ENCODE results near the gene POR.

POR gene

GRCh38 chr7:75981203-75981452 is 66.2 kb downstream of the POR start:
- no peak for TF ChIP-seq CTCF (IDR thresholded peaks at IDR 0.05; ENCODE audit: insufficient read depth, low read depth, low read length, missing control alignments)
- no peak for DNase-seq (ENCODE audit: low read depth)
- H3K4me3 ChIP-seq (ENCODE audit: low read depth, low read length): no peak overlapping the region

GRCh38 chr7:75981453-75982305 is 66.7 kb downstream of the POR start:
- H3K4me3 ChIP-seq (ENCODE audit: low read depth, low read length): no peak overlapping the region
- no peak for DNase-seq (ENCODE audit: low read depth)
- no peak for TF ChIP-seq CTCF (IDR thresholded peaks at IDR 0.05; ENCODE audit: insufficient read depth, low read depth, low read length, missing control alignments)

- TF ChIP-seq CTCF (IDR thresholded peaks at IDR 0.05; ENCODE audit: insufficient read depth, low read depth, low read length, missing control alignments): no peak
- no peak overlapping the region for H3K4me3 ChIP-seq (ENCODE audit: low read depth, low read length)
- no peak for DNase-seq (ENCODE audit: low read depth)
Measured at GRCh38 chr7:75982306-75983064, 67.5 kb downstream of the POR start.

- H3K4me3 ChIP-seq (ENCODE audit: low read depth, low read length): no peak overlapping the region
- no peak for DNase-seq (ENCODE audit: low read depth)
- TF ChIP-seq CTCF (IDR thresholded peaks at IDR 0.05; ENCODE audit: insufficient read depth, low read depth, low read length, missing control alignments): no peak
Measured at GRCh38 chr7:75983471-75984129, 68.6 kb downstream of the POR start.

- no peak for TF ChIP-seq CTCF (IDR thresholded peaks at IDR 0.05; ENCODE audit: insufficient read depth, low read depth, low read length, missing control alignments)
- no peak for DNase-seq (ENCODE audit: low read depth)
- no peak overlapping the region for H3K4me3 ChIP-seq (ENCODE audit: low read depth, low read length)
Measured at GRCh38 chr7:75984130-75985008, 69.4 kb downstream of the POR start.

- no peak for TF ChIP-seq CTCF (IDR thresholded peaks at IDR 0.05; ENCODE audit: insufficient read depth, low read depth, low read length, missing control alignments)
- no peak overlapping the region for H3K4me3 ChIP-seq (ENCODE audit: low read depth, low read length)
- no peak for DNase-seq (ENCODE audit: low read depth)
Measured at GRCh38 chr7:75985009-75985517, 70.1 kb downstream of the POR start.

Measured in GM12865 (cell line).